CD4-positive, alpha-beta T cell treated with Interleukin-6 at 100 ng/mL for 8 hours (primary cell): Measurements from ENCODE around the gene GPC3.

Experiments used
- DNase-seq: peaks from one replicate; pipeline ENCODE4 v3.0.0-alpha.2; 2020; ENCODE audit warnings: mixed read lengths, low spot score

Gene GPC3

DNA sequence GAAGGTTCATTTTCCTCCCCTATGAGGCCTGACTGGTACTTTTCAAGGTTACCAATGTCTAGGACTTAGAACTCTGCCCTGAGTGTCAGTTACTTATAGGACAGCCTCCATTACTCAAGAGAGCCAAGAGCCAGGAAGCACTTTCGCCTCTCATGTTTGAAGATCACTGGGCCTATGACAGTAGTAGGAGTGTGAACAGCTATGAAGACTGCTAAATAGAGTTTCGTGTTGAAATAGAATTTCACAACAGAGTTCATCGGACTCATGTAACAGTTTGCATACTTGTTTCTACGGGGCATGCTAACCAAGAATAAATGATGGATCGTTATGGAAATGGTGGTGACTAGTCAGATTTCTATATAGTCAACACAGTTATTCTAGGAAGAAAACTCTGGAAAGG is 472.3 kb downstream of the GPC3 start:
- no peak for DNase-seq

DNA sequence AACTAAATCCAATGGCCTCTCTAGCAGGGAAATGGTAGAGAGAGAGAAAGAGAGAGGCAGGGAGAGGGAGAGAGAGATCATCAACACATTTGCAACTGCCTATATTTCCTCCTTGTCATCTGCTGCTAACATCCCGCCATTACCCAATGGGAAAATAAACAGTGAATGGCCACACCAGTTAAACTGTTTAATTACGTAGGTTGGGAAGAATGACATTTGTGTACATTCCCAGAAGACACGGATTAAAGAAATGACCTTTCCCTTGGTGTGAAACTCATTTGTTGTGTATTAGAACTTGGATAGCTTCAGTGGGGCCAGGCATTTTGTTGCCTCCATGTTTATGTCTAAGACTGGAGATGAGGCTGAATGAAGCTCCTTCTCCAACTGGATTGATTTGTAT is 474.4 kb downstream of the GPC3 start:
- no peak for DNase-seq

DNA sequence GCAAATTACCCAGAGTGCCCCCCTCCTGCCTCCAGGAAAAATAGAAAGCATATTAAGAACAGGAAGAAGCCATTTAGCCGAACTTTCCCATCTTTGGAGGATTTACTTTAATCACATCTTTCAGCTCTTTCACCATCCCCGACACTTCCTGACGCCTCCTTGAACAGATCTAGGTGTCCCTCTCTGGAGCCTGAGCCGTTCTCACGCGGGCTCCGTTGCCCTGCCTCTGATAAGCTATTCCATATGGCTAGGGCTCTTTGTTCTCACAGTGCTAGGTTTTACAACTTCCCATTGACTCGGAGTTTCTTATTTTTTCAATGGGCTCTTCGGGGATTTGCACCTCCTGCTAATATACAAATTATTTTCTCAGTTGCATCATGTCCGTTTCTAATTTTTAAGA is 488.0 kb downstream of the GPC3 start:
- no peak for DNase-seq

DNA sequence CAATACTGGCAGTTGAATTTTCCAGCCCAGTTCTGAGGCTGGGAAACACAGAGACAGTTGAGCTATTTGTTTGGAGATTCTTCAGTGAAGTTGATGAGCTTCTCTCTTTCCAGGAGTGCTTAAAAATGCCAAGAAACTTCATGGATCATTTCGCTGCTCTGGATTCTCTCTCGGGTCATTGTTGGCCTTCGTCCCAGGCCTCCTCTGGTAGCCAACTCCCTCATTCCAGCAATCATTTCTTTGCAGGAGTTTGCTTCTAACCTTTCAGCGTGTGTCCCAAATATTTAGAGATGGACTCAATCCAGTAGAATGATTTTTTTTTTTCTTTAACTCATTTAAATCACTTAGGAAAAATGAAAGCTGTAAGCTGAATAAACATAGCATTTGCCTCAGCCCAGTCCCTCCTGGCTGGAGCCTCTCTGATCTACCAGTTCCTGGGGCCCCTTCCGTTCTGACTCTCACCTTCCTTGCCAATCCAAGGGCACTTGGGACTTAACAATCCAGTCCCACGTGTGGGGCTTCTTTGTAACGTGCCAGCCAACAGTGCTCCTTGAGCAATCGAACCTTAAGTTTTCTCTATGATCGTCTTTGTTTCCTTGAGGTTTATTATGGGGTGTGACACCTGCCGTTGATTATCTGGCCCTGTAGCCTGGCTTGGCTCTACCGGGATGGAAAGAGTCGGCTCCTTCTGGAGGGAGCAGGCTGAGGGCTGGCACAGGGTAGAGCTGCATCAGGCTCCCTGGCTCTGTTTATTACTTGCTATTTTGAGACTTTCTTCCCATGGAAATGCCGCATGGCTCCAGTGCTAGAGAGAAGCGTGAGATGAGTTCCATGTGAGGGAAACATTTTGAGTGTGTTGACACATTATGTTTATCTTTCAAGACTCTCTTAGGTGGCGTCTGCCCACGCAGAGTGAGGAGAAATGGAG is 489.7 kb downstream of the GPC3 start:
- DNase-seq = no peak

DNA sequence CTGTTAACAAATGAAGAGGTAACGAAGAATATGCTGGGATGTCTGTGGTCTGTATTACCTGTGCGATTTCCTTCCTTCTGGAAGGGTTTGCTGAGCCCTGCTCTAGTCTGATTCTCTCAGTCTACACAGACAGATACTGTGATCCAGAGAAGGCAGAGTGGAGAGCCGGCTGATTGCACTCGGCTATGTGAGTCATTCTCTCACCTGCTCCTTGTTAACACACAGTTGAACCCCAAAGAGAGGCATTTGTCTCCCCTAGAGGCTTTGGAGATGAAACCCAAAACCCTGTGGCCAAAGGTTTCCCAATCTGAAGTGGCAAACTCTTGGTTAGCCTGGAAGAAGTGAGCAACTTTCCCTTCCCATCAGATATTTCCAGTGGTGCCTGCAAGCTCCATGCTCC is 492.0 kb downstream of the GPC3 start:
- DNase-seq = no peak

DNA sequence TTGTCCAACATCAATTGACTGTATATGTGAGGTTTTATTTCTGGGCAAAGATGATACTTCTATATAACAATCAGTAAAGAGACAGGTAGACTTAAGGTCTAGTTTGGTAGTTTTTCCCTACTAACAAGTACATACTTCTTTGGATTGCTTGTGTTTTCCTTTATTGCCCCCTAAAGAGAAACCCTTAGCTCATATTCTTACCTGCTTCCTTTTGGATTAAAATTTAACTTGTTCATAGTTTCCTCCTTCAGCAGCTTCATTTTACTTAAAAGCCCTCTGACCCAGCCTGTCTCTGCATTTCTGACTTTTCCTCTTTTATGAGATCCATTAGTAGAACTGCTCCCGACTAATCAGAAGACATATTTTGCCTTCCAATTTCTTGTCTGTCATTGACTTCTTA is 494.4 kb downstream of the GPC3 start:
- no peak for DNase-seq
